ENCODE results near the gene SND1. TPM values are rescaled to one million over a fixed set of nuclear protein-coding genes. Genes with fewer than 3 reads are reported as not detected.

SND1 gene
- polyA plus RNA-seq, 3 donors, result 46.5 to 97.3 (median 79.8) TPM

DNA sequence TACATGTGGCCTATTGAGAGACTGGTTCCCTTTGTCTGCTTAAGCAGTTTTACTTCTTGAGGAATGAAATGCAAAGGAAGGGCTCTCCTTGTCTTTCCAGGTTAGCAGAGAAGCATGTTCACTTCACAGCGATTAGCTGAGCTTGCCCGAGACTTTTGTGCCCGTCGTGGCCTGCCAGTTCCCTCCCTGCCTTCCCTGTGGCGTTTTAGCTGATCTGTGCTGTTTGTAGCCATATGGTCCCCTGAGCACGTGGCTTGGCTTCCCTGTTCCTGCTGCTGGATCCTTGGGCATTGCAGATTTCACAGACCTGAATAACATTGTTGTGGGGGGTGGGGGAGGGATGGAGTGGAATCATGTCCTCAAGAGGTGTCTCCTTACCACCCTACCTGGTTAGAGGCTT is 61.8 kb downstream of the SND1 start:
- Mint-ChIP-seq H3K36me3 (peaks cover 75 to 86% of the 10 kb centered on the region in 2 donors), H3K9me3 (peaks cover 0 to 6% (median 2%) of the 10 kb centered on the region in 7 donors), H3K27me3 (ENCODE audit: low read depth in 3 of 3) (no peaks in the 10 kb centered on the region), H3K4me3 (no peak overlapping the region), H3K4me1 (peaks cover 3% of the 10 kb centered on the region), H3K27ac (peak overlapping the region in 1 of 7 donors; percentile 3)
- TF ChIP-seq CTCF (IDR thresholded peaks at IDR 0.05), result no peak
- Histone ChIP-seq H3K27ac (ENCODE audit: low read depth in 1 of 2, low read length in 2 of 2) (no peak overlapping the region), H3K27me3 (ENCODE audit: control insufficient read depth in 2 of 2, insufficient read depth in 2 of 2, low read length in 2 of 2) (no peaks in the 10 kb centered on the region), H3K9ac (ENCODE audit: insufficient read depth, low read length, poor library complexity, severe bottlenecking) (no peak overlapping the region), H3K4me2 (replicated peaks; ENCODE audit: extremely low read depth, low read length, poor library complexity, severe bottlenecking) (no peak overlapping the region), H4K20me1 (ENCODE audit: insufficient read depth, low read length) (peaks cover 25% of the 10 kb centered on the region), H3K9me3 (replicated peaks in 1 of 2; ENCODE audit: control insufficient read depth in 1 of 2, insufficient read depth in 1 of 2, low read length in 2 of 2) (peaks cover 0 to 5% of the 10 kb centered on the region in 2 donors), H3K4me3 (replicated peaks in 1 of 3; ENCODE audit: low read depth in 2 of 3, low read length in 3 of 3) (no peak overlapping the region), H3K36me3 (replicated peaks in 1 of 2; ENCODE audit: control insufficient read depth in 1 of 2, insufficient read depth in 2 of 2, low read length in 2 of 2) (peaks cover 58 to 96% of the 10 kb centered on the region in 2 donors), H3K79me2 (ENCODE audit: insufficient read depth, low read length) (peaks cover 40% of the 10 kb centered on the region), H2AFZ (ENCODE audit: insufficient read depth, low read depth, low read length, poor library complexity, severe bottlenecking) (no peak overlapping the region), H3K4me1 (ENCODE audit: control insufficient read depth in 1 of 2, insufficient read depth in 2 of 2, low read length in 2 of 2) (no peaks in the 10 kb centered on the region)
- WGBS (ENCODE audit: insufficient coverage), result 98% methylated on average over 6 of the region's 6 CpGs
- intact Hi-C loops (cut with micrococcal nuclease), result no loop called here
- DNase-seq, result no peak

DNA sequence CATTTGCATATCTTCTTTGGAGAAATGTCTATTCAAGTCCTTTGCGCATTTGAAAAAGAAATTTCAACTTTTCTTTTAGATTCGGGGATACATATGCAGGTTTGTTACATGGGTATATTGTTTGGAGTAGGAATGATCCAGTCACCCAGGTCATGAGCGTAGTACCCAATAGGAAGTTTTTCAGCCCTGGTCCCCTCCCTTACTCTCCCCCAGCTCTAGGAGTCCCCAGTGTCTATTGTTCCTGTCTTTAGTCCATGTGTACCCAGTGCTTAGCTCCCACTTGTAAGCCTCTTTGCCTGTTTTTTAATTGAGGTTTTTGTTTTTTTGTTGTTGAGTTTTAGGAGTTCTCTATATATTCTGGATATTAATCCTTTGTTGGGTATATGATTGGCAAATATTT is 63.3 kb downstream of the SND1 start:
- intact Hi-C loops (cut with micrococcal nuclease), result no loop called here
- H3K27ac ChIP-seq (ENCODE audit: low read depth in 1 of 2, low read length in 2 of 2), result no peak overlapping the region
- no peaks in the 10 kb centered on the region for H3K4me1 ChIP-seq (ENCODE audit: control insufficient read depth in 1 of 2, insufficient read depth in 2 of 2, low read length in 2 of 2)
- no peak for DNase-seq
- peaks cover 48 to 96% of the 10 kb centered on the region in 2 donors for H3K36me3 ChIP-seq (replicated peaks in 1 of 2; ENCODE audit: control insufficient read depth in 1 of 2, insufficient read depth in 2 of 2, low read length in 2 of 2)
- H4K20me1 ChIP-seq (ENCODE audit: insufficient read depth, low read length), result peaks cover 36% of the 10 kb centered on the region
- no peak for TF ChIP-seq CTCF (IDR thresholded peaks at IDR 0.05)
- no peak overlapping the region for H3K4me3 ChIP-seq (replicated peaks in 1 of 3; ENCODE audit: low read depth in 2 of 3, low read length in 3 of 3)
- no peak overlapping the region for H3K4me2 ChIP-seq (replicated peaks; ENCODE audit: extremely low read depth, low read length, poor library complexity, severe bottlenecking)
- no peaks in the 10 kb centered on the region for H3K27me3 ChIP-seq (ENCODE audit: control insufficient read depth in 2 of 2, insufficient read depth in 2 of 2, low read length in 2 of 2)
- peaks cover 0 to 5% of the 10 kb centered on the region in 2 donors for H3K9me3 ChIP-seq (replicated peaks in 1 of 2; ENCODE audit: control insufficient read depth in 1 of 2, insufficient read depth in 1 of 2, low read length in 2 of 2)
- WGBS (ENCODE audit: insufficient coverage), result no CpG with 5 or more reads among the region's 3 CpGs
- H3K79me2 ChIP-seq (ENCODE audit: insufficient read depth, low read length), result peaks cover 55% of the 10 kb centered on the region
- peaks cover 77 to 82% of the 10 kb centered on the region in 2 donors for H3K36me3 Mint-ChIP-seq
- peaks cover 0 to 6% (median 2%) of the 10 kb centered on the region in 7 donors for H3K9me3 Mint-ChIP-seq
- no peak overlapping the region for H2AFZ ChIP-seq (ENCODE audit: insufficient read depth, low read depth, low read length, poor library complexity, severe bottlenecking)
- H3K9ac ChIP-seq (ENCODE audit: insufficient read depth, low read length, poor library complexity, severe bottlenecking), result no peak overlapping the region
- H3K4me3 Mint-ChIP-seq, result no peak overlapping the region
- H3K4me1 Mint-ChIP-seq, result peaks cover 3% of the 10 kb centered on the region
- H3K27me3 Mint-ChIP-seq (ENCODE audit: low read depth in 3 of 3), result no peaks in the 10 kb centered on the region
- H3K27ac Mint-ChIP-seq, result peak overlapping the region in 3 of 7 donors; percentile 6 to 46 (median 23)

Measured in CD14-positive monocyte (primary cell).